ENCODE data around the gene MCOLN1. TPM values are rescaled to one million over a fixed set of nuclear protein-coding genes. Genes with fewer than 3 reads are reported as not detected.

Gene MCOLN1
- total RNA-seq, 1 experiment from 2014 or later, result 10.2 TPM

DNA sequence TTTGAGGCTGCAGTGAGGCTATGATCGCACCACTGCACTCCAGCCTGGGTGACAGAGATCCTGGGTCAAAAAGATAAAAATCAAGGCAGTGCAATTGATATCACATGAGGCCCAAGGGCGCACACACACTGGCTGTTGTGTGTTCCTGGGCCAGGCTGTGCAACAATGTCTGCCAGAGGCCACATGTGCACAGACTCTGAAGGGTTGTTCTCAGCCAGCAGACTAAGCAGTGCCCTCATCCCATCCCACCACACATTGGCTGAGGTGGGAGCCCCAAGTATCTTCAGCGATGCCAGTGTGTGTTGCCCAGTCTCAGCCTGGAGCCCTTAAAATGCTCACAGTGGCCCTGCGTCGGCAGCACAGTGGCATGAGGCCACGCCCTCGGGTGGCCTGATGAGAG, 46.2 kb upstream of the MCOLN1 start:
- no peaks in the 10 kb centered on the region for H3K9me3 ChIP-seq (ENCODE audit: low read length)
- H3K27me3 ChIP-seq (ENCODE audit: low read length), result no peaks in the 10 kb centered on the region
- intact Hi-C loops (cut with micrococcal nuclease), result no loop called here
- TF ChIP-seq CTCF (conservative IDR thresholded peaks at IDR 0.05; ENCODE audit: low read depth, low read length), result no peak
- no peak for TF ChIP-seq EZH2phosphoT487 (IDR thresholded peaks at IDR 0.05; ENCODE audit: borderline replicate concordance, low read length)
- TF ChIP-seq EZH2 (IDR thresholded peaks at IDR 0.05; ENCODE audit: low read length, unreplicated experiment), result no peak
- no peaks in the 10 kb centered on the region for H4K20me1 ChIP-seq (ENCODE audit: low read length)
- ChIA-PET CTCF (no interaction called here), POLR2A (ENCODE audit: unreplicated experiment) (no interaction called here)
- no peaks in the 10 kb centered on the region; the same call in 1 of the 2 replicates for H3K36me3 ChIP-seq (ENCODE audit: low read depth, low read length)
- no peaks in the 10 kb centered on the region for H3K79me2 ChIP-seq (ENCODE audit: low read length)
- no peaks in the 10 kb centered on the region for H3K4me1 ChIP-seq (ENCODE audit: insufficient read depth, low read length)
- no peaks in the 10 kb centered on the region for H3F3A ChIP-seq (ENCODE audit: low read length, unreplicated experiment)
- H3K9ac ChIP-seq (ENCODE audit: low read length), result no peak overlapping the region
- no TSS peak for BruUV-seq (replicated peaks)
- H3K27ac ChIP-seq (ENCODE audit: low read length), result no peak overlapping the region
- no peak overlapping the region for H2AFZ ChIP-seq (ENCODE audit: low read length)
- peak; percentile 17; the same call in 1 of the 2 replicates for ATAC-seq
- DNase-seq, result no peak
- H3K4me2 ChIP-seq (ENCODE audit: low read length), result no peak overlapping the region
- H3K9me2 ChIP-seq (replicated peaks; ENCODE audit: low read length), result no peaks in the 10 kb centered on the region
- no peak overlapping the region for H3K4me3 ChIP-seq (ENCODE audit: low read length)

- intact Hi-C loops (cut with micrococcal nuclease), result no loop called here
- no peak overlapping the region for H2AFZ ChIP-seq (ENCODE audit: low read length)
- H3K9ac ChIP-seq (ENCODE audit: low read length), result no peak overlapping the region
- no peak overlapping the region for H3K4me2 ChIP-seq (ENCODE audit: low read length)
- H3K27ac ChIP-seq (ENCODE audit: low read length), result no peak overlapping the region
- DNase-seq (no peak), ATAC-seq (no peak)
- BruUV-seq (replicated peaks), result no TSS peak
- H3K27me3 ChIP-seq (ENCODE audit: low read length), result no peaks in the 10 kb centered on the region
- H3F3A ChIP-seq (ENCODE audit: low read length, unreplicated experiment), result no peaks in the 10 kb centered on the region
- H3K4me3 ChIP-seq (ENCODE audit: low read length), result no peak overlapping the region
- POLR2A ChIA-PET (ENCODE audit: unreplicated experiment), result no interaction called here
- TF ChIP-seq CTCF (conservative IDR thresholded peaks at IDR 0.05; ENCODE audit: low read depth, low read length), result no peak
- no peak for TF ChIP-seq EZH2 (IDR thresholded peaks at IDR 0.05; ENCODE audit: low read length, unreplicated experiment)
- TF ChIP-seq EZH2phosphoT487 (IDR thresholded peaks at IDR 0.05; ENCODE audit: borderline replicate concordance, low read length), result no peak
- CTCF ChIA-PET, result no interaction called here
- H3K9me3 ChIP-seq (ENCODE audit: low read length), result no peaks in the 10 kb centered on the region
- H3K36me3 ChIP-seq (ENCODE audit: low read depth, low read length), result no peaks in the 10 kb centered on the region
- no peaks in the 10 kb centered on the region for H3K4me1 ChIP-seq (ENCODE audit: insufficient read depth, low read length)
- H3K79me2 ChIP-seq (ENCODE audit: low read length), result no peaks in the 10 kb centered on the region
- H3K9me2 ChIP-seq (replicated peaks; ENCODE audit: low read length), result no peaks in the 10 kb centered on the region
- H4K20me1 ChIP-seq (ENCODE audit: low read length), result no peaks in the 10 kb centered on the region
Measured at GRCh38 chr19:7476777-7477494, 45.5 kb upstream of the MCOLN1 start.

GRCh38 chr19:7477758-7478157, 44.7 kb upstream of the MCOLN1 start:
- Histone ChIP-seq H2AFZ (ENCODE audit: low read length) (no peak overlapping the region), H4K20me1 (ENCODE audit: low read length) (no peaks in the 10 kb centered on the region), H3F3A (ENCODE audit: low read length, unreplicated experiment) (no peaks in the 10 kb centered on the region), H3K9me3 (ENCODE audit: low read length) (no peaks in the 10 kb centered on the region), H3K9ac (ENCODE audit: low read length) (no peak overlapping the region), H3K4me3 (ENCODE audit: low read length) (no peak overlapping the region), H3K9me2 (replicated peaks; ENCODE audit: low read length) (no peaks in the 10 kb centered on the region), H3K36me3 (ENCODE audit: low read depth, low read length) (no peaks in the 10 kb centered on the region), H3K27me3 (ENCODE audit: low read length) (no peaks in the 10 kb centered on the region), H3K4me1 (ENCODE audit: insufficient read depth, low read length) (no peaks in the 10 kb centered on the region), H3K79me2 (ENCODE audit: low read length) (no peaks in the 10 kb centered on the region), H3K4me2 (ENCODE audit: low read length) (no peak overlapping the region), H3K27ac (ENCODE audit: low read length) (no peak overlapping the region)
- TF ChIP-seq EZH2phosphoT487 (IDR thresholded peaks at IDR 0.05; ENCODE audit: borderline replicate concordance, low read length) (no peak), EZH2 (IDR thresholded peaks at IDR 0.05; ENCODE audit: low read length, unreplicated experiment) (no peak), CTCF (conservative IDR thresholded peaks at IDR 0.05; ENCODE audit: low read depth, low read length) (no peak)
- DNase-seq, result no peak
- intact Hi-C loops (cut with micrococcal nuclease), result no loop called here
- ChIA-PET POLR2A (ENCODE audit: unreplicated experiment) (no interaction called here), CTCF (no interaction called here)
- no TSS peak for BruUV-seq (replicated peaks)
- no peak for ATAC-seq

All from PC-3 (cell line).